NCI-H748 treated with DMSO at 0.1 percent for 48 hours (cell line): ENCODE results near the gene ANKRD6.

Experiments
- DNase-seq: peaks from one replicate; lab custom pipeline; 2025; lab: John Stamatoyannopoulos, UW

The ANKRD6 gene

GRCh38 chr6:89471287-89471867, 38.4 kb downstream of the ANKRD6 start:
- no peak for DNase-seq

GRCh38 chr6:89475101-89475500, 42.1 kb downstream of the ANKRD6 start:
- DNase-seq: no peak

DNA sequence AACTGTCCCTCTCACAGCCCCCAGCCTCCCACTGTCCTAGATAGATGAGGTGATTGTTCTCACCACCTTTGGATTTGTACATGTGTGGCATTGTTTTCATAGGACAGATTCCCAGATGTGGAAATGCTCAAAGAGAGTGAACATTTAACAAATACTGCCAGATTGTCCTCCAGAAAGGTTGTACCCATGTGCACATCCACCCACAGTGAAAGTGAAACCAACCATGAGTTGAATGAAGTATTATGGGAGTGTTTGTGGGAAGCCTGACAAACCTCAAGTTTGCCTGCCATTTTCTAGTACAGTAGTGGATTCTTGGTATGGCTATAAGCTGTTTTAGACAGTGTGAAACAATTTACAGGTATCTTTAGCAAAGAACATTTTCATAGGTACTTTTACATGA, 42.7 kb downstream of the ANKRD6 start:
- DNase-seq: no peak

DNA sequence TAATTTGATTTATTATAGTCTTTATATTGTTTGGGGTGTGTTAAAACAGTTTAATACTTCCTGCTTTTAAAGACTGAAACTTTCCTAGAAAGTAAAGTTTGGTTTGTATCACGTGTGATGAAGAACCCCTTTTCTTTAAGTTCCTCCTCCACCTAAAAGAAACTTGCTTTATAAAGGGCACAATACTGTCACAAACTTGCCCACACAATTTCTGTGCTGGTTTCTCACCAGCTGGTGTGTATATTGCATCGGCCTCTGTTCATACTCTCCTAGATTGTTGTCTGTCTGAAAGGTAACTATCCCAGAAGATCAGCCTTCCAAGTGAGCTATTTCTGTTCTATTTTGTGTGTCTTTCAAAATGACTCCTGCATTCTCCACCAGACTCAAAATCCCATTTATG, 46.9 kb downstream of the ANKRD6 start:
- no peak for DNase-seq

- DNase-seq: no peak
Observed at GRCh38 chr6:89481695-89482094, 48.7 kb downstream of the ANKRD6 start.

DNA sequence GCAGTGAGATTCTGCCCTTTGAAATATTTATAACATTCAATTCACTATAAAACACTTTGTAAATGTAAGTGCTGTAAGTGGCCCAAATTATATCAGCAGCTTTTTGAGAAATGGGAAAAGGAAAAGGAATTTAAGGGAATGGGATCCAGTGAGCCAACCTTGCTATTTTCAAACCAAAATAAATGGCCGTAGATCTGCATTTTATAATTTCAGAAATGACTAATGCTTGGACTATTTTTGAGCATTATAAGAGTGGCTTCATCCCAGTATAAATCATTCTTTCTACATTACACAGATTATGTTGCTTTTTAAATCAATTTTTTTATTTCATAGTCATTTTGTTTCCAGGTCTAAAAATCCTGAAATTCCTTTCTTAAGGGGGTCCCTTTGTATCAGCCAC, 49.2 kb downstream of the ANKRD6 start:
- DNase-seq: no peak

- DNase-seq: no peak
Observed at GRCh38 chr6:89483111-89483720, 50.3 kb downstream of the ANKRD6 start.

GRCh38 chr6:89485320-89485719, 52.4 kb downstream of the ANKRD6 start:
- DNase-seq: no peak

DNA sequence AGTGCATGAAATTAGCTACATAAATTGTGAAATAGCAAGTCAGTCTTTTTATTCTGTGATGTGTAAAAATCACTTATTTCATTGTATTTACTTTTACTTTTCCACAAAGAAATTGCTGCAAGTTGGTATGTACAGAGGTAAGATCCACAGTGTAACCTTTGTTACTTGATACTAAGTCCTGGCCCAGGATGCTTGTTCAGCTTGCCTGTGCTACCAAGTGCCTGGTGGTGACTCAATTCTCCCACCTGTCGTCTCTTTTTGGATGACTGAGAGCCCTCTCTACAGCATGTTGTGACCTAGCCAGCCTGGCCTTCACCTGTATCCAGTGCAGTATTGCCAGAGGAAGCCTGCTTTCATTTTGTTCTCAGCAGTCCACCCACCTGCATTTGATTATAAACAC, 54.9 kb downstream of the ANKRD6 start:
- DNase-seq: no peak

DNA sequence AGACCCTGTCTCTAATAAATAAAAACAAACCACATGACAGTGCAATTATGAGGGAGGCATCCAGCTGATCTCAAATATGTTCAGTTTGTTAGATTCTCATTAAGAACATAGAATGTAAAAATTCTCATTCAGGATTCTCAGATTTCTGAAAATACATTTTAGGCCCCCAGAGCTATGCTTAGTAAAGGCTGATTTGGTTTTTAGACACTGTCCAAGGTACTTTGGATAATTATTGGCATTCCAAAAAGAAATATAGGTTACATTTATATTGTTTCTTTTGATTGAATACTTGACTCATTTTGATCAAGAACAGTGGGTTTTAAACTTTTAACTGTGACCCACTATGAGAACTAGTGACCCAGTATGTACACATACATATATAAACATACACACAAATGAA, 55.5 kb downstream of the ANKRD6 start:
- DNase-seq: no peak

DNA sequence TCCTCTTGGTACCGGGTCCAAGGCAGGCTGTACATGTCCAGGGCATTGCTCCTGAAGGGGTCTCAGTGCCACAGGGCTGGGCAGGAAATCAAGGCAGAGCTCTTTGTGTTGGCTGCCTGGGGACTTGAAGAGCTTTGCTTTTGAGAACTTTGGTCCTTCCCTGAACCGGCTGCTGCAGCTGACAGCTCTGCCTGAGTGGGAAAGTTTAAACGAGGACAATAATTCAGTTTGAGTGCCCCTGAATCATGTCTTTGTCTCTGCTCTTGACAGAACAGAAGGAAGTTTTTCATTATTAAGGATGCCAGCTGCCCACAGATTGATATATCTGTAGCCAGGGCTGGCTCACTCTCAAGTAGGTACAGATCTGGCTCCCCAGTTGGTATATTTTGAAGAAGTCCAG, 56.1 kb downstream of the ANKRD6 start:
- DNase-seq: no peak

- peak; percentile 97 for DNase-seq
Observed at GRCh38 chr6:89492025-89492640, 59.2 kb downstream of the ANKRD6 start.

- no peak for DNase-seq
Observed at GRCh38 chr6:89494131-89494793, 61.3 kb downstream of the ANKRD6 start.

- DNase-seq: no peak
Observed at GRCh38 chr6:89495961-89496535, 63.1 kb downstream of the ANKRD6 start.

DNA sequence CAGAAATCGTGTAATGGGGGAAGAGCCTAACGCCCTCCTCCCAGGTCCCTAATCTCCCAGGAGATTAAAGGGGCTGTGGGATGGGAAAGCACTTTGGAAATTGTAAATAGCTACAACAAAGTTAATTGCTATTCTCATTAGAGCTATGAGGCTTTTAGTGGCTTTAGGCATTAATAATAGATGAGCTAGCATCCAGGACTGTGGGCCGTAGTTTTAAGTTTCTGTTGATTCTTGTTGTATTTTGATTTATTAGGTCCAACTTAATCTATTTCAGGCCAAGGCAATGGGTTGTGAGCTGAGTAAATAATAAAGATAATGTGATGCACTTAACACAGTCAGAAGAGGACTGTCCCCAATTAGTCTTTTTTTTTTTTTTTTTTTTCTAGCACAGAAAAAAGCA, 67.7 kb downstream of the ANKRD6 start:
- peak; percentile 96 for DNase-seq

DNA sequence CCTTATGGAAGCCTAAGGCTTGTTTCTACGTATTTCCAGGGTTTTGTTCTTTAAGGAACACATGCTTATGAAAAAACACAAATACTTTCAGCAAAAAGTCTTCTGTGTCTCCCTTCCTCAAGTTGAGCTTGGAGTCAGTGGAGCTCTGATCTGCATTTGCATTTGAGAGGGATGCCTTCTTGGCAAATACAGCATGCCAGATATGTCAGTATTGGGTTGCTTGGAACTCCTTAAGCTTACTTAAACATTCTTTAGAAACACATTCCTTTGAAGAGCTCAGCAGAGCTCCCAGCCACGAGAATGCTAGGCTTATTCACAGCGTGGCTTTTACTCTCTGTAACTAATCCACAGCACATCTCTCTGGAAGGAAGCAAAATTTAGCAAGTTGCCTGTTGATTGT, 68.3 kb downstream of the ANKRD6 start:
- no peak for DNase-seq

GRCh38 chr6:89501753-89502152, 68.8 kb downstream of the ANKRD6 start:
- no peak for DNase-seq

DNA sequence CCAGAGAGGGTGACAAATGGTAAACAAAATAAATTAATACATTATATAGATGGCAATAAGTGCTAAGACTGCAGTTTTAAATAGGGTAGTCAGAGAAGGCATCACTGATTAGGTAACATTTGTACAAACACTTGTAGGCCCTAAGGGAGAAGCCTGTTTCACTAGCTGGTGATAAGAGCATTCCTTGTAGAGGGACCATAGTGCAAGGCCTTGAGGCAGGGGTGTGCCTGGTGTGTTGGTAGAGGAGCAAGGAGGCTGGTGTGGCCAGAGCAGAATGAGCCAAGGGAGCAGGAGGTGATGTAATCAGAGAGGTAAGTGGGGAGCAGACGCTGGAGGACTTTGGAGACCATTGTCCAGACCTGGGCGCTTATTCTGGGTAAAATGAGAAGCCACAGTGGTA, 70.7 kb downstream of the ANKRD6 start:
- no peak for DNase-seq

GRCh38 chr6:89505847-89506246, 72.9 kb downstream of the ANKRD6 start:
- DNase-seq: no peak

GRCh38 chr6:89506716-89507617, 74.0 kb downstream of the ANKRD6 start:
- peak; percentile 25 for DNase-seq

- DNase-seq: no peak
Observed at GRCh38 chr6:89508755-89509563, 76.0 kb downstream of the ANKRD6 start.
